Stomach smooth muscle (tissue), 2 donors: ENCODE data around the gene ZMYM3.

Experiments
- H3K27ac ChIP-seq: one replicate; pipeline ENCODE4 v1.7.0; 2013; ENCODE audit warnings: mild to moderate bottlenecking, low read length, inconsistent platforms
- H3K27me3 ChIP-seq, 2 donors: one replicate each; pipeline ENCODE4 v1.7.0; 2013; ENCODE audit warnings: low read length in 2 of 2; ENCODE audit not compliant: insufficient read depth in 2 of 2, control insufficient read depth in 1 of 2
- H3K36me3 ChIP-seq, 2 donors: one replicate each; pipeline ENCODE4 v1.7.0; 2013; ENCODE audit warnings: low read length in 2 of 2; ENCODE audit not compliant: control insufficient read depth in 2 of 2, insufficient read depth in 2 of 2
- H3K4me1 ChIP-seq: one replicate; pipeline ENCODE4 v1.7.0; 2013; ENCODE audit warnings: low read length; ENCODE audit not compliant: control insufficient read depth, insufficient read depth
- H3K4me3 ChIP-seq, 2 donors: one replicate each; pipeline ENCODE4 v1.7.0; 2013; ENCODE audit warnings: low read length in 2 of 2
- H3K9ac ChIP-seq, 2 donors: one replicate each; pipeline ENCODE4 v1.7.0; 2013; ENCODE audit warnings: low read length in 2 of 2, mild to moderate bottlenecking in 1 of 2
- H3K9me3 ChIP-seq, 2 donors: one replicate each; pipeline ENCODE4 v1.7.0; 2013; ENCODE audit warnings: low read length in 2 of 2; ENCODE audit not compliant: control insufficient read depth in 2 of 2
- donor health status: healthy.
- donor health status: Pancreatic carcinoma.

ZMYM3 gene

GRCh38 chrX:71225676-71226075, 28.3 kb downstream of the ZMYM3 start:
- Histone ChIP-seq H3K27me3 (peaks cover 0 to 21% of the 10 kb centered on the region in 2 donors), H3K36me3 (no peaks in the 10 kb centered on the region), H3K4me1 (no peaks in the 10 kb centered on the region), H3K9me3 (no peaks in the 10 kb centered on the region), H3K27ac (no peak overlapping the region), H3K4me3 (no peak overlapping the region), H3K9ac (no peak overlapping the region)

DNA sequence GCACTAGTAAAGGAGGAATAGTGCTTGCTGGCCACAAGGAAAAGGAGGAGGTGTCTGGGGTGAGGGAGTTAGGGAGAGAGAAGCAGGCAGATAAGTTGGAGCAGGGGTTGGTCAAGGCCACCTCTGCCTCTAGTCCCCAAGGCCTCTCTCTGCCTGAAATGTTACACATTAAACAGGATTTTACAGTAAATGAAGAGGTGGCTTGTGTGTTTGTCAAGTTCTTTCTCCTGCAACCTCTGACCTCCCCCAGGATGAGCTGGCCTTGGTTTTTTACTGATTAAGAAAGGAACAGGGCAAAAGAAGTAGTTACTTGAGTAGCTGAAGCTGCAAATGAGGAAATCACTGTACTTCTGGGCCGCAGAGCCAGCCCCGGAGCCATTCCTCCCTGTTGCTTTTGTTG, 28.9 kb downstream of the ZMYM3 start:
- no peaks in the 10 kb centered on the region for H3K36me3 ChIP-seq
- peaks cover 0 to 21% of the 10 kb centered on the region in 2 donors for H3K27me3 ChIP-seq
- no peak overlapping the region for H3K27ac ChIP-seq
- no peak overlapping the region for H3K4me3 ChIP-seq
- no peaks in the 10 kb centered on the region for H3K4me1 ChIP-seq
- H3K9me3 ChIP-seq = no peaks in the 10 kb centered on the region
- no peak overlapping the region for H3K9ac ChIP-seq

- Histone ChIP-seq H3K27ac (no peak overlapping the region), H3K36me3 (no peaks in the 10 kb centered on the region), H3K4me1 (no peaks in the 10 kb centered on the region), H3K27me3 (peaks cover 0 to 21% of the 10 kb centered on the region in 2 donors), H3K4me3 (no peak overlapping the region), H3K9me3 (no peaks in the 10 kb centered on the region), H3K9ac (no peak overlapping the region)
Measured at GRCh38 chrX:71224098-71224708, 29.7 kb downstream of the ZMYM3 start.

DNA sequence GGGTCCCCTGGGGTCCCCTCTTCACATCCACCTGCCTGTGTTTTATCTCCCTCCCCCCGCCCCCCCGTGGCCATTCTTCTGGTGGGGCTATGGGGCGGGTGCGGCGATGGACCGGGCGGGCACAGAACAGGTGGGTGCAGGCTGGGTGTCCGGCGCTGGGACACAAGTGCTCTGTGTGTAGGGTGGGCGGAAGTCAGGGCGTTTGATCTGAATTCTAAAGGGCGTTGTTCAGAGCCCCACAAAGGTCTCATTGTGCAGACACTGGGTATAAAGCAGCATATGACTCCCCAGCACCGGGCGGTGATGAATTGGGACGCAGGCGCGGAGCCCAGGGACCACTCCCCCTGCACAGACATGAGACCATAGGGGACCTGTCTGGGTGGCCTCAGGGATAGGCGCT, 31.0 kb downstream of the ZMYM3 start, which contains the start of gene GJB1:
GJB1 (plus strand) TSS at position 296 of the 400 bp plus-strand sequence. CDS start 484 bp downstream, outside the sequence.
- no peaks in the 10 kb centered on the region for H3K36me3 ChIP-seq
- H3K27ac ChIP-seq = no peak within 1 kb of the TSS
- no peaks in the 10 kb centered on the region for H3K4me1 ChIP-seq
- H3K4me3 ChIP-seq = no peak within 1 kb of the TSS
- no peaks in the 10 kb centered on the region for H3K9me3 ChIP-seq
- H3K9ac ChIP-seq = no peak within 1 kb of the TSS
- H3K27me3 ChIP-seq = peaks cover 0 to 16% of the 10 kb centered on the region in 2 donors

- Histone ChIP-seq H3K27me3 (peaks cover 0 to 13% of the 10 kb centered on the region in 2 donors), H3K4me1 (no peaks in the 10 kb centered on the region), H3K36me3 (no peaks in the 10 kb centered on the region), H3K27ac (no peak overlapping the region), H3K9ac (no peak overlapping the region), H3K4me3 (no peak overlapping the region), H3K9me3 (no peaks in the 10 kb centered on the region)
Measured at GRCh38 chrX:71221145-71221544, 32.8 kb downstream of the ZMYM3 start.

- no peaks in the 10 kb centered on the region for H3K4me1 ChIP-seq
- no peak overlapping the region for H3K4me3 ChIP-seq
- H3K9me3 ChIP-seq = no peaks in the 10 kb centered on the region
- H3K27me3 ChIP-seq = peaks cover 0 to 17% of the 10 kb centered on the region in 2 donors
- no peak overlapping the region for H3K27ac ChIP-seq
- no peak overlapping the region for H3K9ac ChIP-seq
- no peaks in the 10 kb centered on the region for H3K36me3 ChIP-seq
Measured at GRCh38 chrX:71217298-71217697, 36.6 kb downstream of the ZMYM3 start.

- H3K27me3 ChIP-seq = peaks cover 0 to 17% of the 10 kb centered on the region in 2 donors
- H3K9ac ChIP-seq = no peak overlapping the region
- no peaks in the 10 kb centered on the region for H3K4me1 ChIP-seq
Measured at GRCh38 chrX:71216485-71216884, 37.5 kb downstream of the ZMYM3 start.

DNA sequence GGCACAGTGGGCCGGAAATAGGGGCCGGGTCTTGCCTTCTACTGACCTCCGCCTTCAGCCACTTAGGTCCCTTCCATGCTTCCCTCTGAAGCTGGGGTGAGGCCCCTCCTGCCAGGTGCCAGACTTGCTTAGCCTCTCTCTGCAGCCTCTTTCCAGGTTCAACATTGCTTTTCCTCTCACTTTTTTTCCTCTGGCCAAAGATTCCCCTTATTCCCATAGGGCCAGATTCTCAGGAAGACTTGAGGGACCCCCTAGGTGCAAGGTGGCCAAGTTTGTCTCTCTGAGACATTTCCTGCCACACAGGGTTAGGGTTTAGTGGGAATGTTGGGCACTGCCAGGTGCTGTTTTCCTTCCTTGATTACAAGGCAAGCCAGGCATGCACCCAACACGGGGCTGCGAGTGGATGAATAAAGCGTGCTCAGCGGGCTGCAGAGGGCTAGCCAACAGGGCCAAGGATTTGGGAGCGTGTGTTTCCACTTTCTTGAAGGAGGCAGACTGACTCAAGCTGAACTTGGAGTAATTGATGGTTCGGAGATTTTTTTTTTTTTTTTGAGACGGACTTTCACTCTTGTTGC, 38.5 kb downstream of the ZMYM3 start:
- H3K36me3 ChIP-seq = no peaks in the 10 kb centered on the region
- H3K4me3 ChIP-seq = no peak overlapping the region
- H3K9me3 ChIP-seq = no peaks in the 10 kb centered on the region
- no peak overlapping the region for H3K27ac ChIP-seq
- H3K9ac ChIP-seq = no peak overlapping the region
- H3K4me1 ChIP-seq = no peaks in the 10 kb centered on the region
- peaks cover 0 to 16% of the 10 kb centered on the region in 2 donors for H3K27me3 ChIP-seq

More at GRCh38 chrX:71216485-71216884, 37.5 kb downstream of the ZMYM3 start:
- H3K9me3 ChIP-seq = no peaks in the 10 kb centered on the region
- no peaks in the 10 kb centered on the region for H3K36me3 ChIP-seq
- no peak overlapping the region for H3K4me3 ChIP-seq
- H3K27ac ChIP-seq = no peak overlapping the region

DNA sequence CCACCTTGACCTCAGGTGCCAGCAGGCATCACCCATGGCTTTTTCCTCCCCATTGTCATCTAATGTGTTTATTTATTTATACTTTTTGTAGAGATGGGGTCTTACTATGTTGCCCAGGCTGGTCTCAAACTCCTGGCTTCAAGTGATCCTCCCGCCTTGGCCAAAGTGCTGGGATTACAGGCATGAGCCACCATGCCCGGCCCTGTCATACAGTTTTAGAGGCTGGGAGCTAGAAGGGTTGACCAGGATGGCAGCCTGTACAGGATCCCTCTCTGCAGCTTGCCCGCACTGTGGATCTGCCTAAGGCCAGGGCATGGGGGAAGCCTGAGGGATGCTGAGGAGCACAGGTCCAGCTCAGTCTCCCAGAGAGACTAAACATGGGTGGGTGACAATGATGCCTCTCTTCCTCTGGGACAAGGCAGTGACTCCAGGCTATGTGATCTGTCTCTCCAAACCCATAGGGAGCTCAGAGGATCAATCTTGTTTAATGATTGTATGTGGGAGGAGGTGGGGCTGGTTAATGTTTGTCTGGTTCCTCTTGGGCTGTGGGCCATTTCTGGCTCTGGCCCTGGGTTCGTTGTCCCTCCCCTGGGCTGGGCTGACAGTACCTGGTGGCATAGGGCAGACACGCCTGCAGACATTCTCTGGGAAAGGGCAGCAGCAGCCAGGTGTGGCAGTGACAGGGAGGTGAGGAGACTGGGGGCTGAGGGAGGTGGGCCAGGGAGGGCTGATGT, 39.2 kb downstream of the ZMYM3 start:
- Histone ChIP-seq H3K9me3 (no peaks in the 10 kb centered on the region), H3K9ac (no peak overlapping the region), H3K4me3 (no peak overlapping the region), H3K4me1 (no peaks in the 10 kb centered on the region), H3K36me3 (no peaks in the 10 kb centered on the region), H3K27ac (no peak overlapping the region), H3K27me3 (peaks cover 0 to 16% of the 10 kb centered on the region in 2 donors)

GRCh38 chrX:71214152-71214551, 39.8 kb downstream of the ZMYM3 start:
- H3K4me3 ChIP-seq = no peak overlapping the region
- H3K27me3 ChIP-seq = peaks cover 0 to 16% of the 10 kb centered on the region in 2 donors
- no peak overlapping the region for H3K27ac ChIP-seq
- H3K4me1 ChIP-seq = no peaks in the 10 kb centered on the region
- H3K9me3 ChIP-seq = no peaks in the 10 kb centered on the region
- H3K9ac ChIP-seq = no peak overlapping the region
- no peaks in the 10 kb centered on the region for H3K36me3 ChIP-seq

GRCh38 chrX:71212536-71212935, 41.4 kb downstream of the ZMYM3 start:
- Histone ChIP-seq H3K27ac (no peak overlapping the region), H3K36me3 (no peaks in the 10 kb centered on the region), H3K9ac (no peak overlapping the region), H3K4me3 (no peak overlapping the region), H3K9me3 (no peaks in the 10 kb centered on the region), H3K4me1 (no peaks in the 10 kb centered on the region), H3K27me3 (peaks cover 0 to 16% of the 10 kb centered on the region in 2 donors)
